Stimulated activated CD4-positive, alpha-beta T cell treated with anti-CD3 and anti-CD28 coated beads, Interleukin-1b, Interleukin-23, amount 100 ng/mL, for 48 hours (primary cell): ENCODE results near the gene ONECUT3.

Experiments
- DNase-seq: peaks from one replicate; pipeline ENCODE4 v3.0.0-alpha.2; 2020

Gene ONECUT3

DNA sequence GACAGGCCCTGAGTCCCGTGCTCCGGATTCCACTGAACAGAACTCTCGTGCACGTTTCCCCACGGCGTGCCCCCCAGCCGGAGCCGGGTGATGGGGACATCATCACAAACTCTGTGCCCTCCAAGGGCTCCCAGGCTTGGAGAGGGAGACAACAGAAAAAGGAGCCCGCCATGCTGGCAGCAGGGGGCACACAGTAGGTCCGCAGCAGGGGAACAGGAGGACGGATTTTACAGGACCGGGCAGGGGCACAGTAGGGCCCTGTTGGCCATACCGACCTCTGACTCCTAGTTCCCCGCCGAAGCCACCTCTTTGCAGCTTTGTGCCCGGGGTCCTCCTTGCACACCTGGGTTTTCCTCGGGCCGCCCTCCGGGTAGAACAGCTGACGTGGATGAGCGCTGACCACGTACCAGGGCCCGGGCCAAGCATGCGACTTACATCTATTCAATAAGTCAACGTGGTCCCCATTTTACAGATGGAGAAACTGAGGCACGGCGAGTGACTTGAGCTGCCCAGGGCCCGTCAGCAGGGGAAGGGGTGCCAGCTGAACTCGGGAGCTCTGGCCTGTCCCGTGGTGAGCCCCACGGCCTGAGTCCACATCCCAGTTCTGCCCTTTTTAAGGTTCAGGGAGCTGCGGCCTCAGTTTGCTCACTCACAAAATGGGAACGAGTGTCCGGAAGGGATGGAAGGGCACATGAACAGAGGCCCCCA lies 10.2 kb upstream of the ONECUT3 start:
- DNase-seq, result no peak

DNA sequence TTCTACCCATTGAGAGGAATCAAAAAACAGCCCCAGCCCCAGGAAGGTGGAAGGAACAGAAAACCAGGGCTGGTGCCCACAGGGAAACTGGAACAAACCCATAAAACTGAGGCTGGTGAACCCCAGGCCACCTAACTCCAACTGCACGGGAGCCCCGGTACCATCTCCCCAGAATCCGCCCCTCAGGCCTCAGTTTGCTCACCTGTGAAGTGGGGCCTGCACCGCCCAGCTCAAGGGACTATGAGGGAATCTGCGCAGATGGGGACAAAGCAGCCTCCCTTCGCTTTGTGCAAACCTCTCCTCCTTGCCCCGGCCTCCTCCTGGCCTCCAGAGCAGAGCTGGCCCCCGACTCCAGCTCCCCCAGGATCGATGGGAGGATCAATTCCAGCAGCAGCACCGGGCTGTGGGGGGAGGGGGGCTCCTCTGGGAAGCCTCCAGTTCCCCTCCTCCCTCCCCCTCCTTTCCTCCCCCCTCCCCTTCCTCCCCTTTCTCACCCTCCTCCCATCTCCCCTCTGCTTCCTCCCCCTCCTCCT lies 9.1 kb upstream of the ONECUT3 start:
- no peak for DNase-seq

DNA sequence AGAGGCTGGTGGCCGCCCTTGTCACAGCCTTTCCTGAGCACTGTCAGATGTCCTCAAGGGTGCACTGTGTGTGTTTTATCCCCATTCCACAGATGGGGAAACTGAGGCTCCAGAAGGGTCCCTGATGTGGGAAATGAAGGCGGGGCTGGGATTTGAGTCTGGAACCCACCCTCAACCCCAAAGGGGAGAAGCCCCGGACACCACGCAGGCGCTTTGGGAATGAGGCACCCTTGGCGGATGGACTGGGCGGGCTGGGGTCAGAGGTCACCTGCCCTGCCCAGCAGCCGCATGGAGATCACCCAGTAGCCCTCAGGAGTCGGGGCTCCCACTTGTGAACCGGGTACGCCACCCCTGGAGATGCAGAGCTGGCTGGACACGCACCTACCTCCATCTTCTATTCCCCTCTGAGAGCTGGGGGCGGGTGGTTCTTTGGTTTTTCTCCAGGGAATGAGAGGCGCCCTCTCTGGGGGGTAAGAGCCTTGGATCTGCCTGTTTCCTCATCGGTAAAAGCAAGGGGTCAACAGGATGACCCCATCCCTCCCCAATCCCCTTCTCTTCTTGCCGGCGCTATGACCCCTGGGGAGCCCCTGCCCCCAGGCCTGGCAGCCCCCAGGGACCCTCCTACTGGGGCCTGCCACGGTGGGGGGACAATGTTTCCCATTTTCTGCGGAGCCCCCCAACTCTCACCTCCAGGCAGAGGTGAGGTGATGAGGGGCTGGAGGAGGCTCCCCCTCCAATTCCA lies 8.3 kb upstream of the ONECUT3 start:
- DNase-seq, result no peak

DNA sequence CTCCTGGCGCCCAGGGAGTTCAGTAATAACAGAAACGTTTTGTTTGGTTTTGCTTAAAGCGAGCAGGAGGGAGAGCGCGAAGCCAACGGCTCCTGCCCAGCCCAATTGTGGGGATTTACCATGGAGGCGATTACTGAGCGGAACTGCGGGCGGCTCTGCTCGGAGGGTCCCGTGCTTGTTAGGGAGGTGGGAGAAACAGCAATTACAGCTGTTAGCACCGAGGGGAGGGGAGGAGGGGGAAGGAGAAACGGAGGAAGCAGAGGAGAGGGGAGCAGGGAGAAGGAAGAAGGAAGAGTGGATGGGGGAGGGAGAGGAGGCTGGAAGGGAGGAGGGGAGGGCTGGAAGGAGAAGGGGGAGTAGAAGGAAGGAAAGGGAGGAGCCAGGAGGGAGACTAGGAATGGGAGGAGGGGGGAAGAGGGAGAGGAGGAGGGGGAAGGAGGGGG lies 7.7 kb upstream of the ONECUT3 start:
- no peak for DNase-seq

DNA sequence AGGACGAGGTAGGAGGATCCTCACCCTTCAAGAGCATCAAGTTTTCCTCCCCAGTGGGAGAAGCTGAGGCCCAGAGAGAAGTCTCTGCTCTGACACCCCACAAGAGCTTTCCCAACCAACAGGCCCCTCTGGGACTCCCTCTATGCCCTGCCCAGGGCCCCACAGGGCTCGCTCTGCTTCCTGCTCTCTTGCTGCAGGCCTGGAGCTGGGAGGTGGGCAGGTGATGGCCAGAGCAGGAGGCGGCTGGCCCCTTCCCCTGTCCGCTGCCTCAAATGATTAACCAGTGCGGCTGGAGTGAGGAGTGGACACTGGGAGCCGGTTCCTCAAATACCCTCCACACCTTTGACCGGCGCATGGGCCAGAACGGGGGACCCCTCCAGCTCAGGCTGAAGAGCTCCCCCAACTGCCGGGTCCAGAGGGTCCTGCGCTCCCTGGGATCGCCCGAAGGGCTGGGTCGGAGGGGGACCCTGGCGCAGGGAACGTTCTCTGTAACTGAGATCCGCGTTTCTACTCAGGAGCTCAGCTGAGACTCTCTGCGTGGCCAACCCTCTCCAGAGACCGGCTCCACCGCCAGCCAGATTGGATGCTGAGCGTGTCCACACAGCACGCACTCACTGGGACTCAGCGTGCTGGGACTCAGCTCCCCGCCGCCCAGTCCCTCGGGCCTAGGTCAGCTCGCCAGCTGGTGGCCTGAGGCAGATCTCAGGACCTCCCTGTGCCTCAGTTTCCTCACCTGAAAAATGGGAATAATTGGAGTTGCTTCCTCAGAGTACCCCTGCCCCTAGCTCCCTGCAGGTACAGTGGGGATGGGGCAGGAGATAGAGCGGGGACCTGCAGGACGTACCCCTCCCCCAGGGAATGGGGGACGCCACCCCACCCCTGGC lies 6.7 kb upstream of the ONECUT3 start:
- no peak for DNase-seq

DNA sequence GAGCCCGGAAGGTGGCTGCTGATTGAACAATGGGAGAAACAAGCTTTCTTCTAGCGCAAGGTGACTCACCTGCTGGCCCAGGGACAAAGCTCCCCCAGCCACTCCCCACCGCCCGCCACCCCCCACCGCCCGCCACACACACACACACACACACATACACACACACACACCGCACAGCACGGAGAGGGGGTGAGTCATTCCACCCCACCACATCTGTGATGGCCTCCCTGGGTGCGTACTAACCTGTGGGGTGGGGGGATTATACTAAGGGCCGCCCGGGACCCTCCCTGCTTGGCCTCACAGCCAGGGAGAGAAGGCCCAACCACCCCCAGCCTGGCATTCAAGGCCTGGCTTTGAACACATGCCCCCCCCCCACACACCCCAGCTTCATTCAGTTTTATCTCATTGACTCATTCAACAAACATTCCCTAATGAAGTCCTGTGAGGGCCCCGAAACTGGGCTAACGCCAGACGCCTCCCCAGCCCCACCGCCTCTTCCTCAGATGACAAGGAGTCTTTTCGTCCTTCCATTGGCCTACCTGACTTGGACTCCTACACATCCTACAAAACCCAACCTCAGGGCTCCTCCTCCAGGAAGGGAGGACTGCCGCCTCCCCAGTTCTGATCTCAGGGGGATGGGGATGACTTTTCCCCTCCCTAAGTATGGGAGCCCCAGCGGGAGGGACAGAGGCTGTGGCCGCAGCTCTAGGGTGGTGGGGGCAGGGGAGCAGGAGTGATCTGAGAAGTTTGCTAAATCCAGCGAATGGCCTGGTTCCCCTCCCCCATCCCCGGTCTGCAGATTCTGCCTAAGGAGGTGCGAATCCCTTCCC lies 5.8 kb upstream of the ONECUT3 start:
- peak; percentile 25 for DNase-seq

DNA sequence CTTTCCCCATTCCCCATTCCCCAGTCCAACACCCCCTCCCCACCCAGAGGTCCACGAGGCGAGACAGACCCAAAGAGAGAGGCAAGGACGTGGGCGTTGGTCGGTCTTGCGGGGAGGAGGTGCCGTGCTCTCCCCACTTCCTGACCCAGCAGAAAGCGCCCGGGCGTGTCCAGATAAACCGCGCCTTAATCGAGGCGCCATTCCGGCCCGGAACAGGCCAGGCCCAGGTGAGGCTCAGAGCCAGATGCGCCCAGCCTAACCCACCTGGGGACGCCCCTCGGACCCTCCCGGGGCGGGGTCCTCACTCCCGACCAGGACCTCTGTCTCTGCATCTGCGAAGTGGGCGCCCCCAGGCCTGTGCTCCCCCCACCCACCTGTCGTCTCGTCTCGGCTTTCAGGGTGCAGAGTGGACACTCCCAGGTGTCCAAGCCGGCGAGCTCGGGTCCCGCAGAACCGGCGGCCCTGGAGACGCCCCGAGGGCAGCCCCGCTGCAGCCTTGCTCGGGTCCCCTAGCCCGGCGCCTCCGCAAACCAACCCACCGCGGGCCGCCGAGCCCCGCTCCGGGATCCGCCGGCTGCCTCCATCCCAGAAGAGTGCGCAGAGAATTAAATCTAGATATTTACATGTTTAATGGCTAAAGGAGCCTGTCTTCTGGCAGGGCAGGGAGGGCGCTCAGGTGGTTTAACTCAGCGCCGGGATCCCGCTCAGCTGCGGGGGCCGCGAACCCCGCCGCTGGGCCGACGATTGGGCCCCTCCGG lies 5.0 kb upstream of the ONECUT3 start:
- no peak for DNase-seq

DNA sequence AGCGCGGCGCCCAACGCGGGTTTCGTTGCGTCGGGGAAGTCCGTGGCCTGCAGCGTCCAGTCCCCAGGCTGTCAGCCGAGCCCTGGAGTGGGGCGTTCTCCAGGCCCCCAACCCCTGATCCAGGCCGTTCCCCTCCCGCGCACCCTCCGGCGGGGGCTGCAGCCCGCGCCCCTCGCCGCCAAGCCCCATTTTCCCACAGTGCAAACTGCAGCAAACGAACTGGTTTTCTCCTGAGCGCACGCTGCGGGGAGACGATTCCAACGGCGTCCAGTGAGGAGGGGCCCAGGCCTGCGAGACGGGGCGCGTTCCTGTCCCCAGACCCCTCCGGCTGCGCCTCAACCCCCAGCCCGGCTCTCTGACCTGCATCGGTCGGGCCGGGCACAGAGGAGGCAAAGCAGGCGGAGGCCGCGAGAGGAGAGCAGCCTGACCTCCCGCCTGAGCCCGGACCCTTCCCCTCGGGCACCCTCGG lies 4.4 kb upstream of the ONECUT3 start:
- no peak for DNase-seq

DNA sequence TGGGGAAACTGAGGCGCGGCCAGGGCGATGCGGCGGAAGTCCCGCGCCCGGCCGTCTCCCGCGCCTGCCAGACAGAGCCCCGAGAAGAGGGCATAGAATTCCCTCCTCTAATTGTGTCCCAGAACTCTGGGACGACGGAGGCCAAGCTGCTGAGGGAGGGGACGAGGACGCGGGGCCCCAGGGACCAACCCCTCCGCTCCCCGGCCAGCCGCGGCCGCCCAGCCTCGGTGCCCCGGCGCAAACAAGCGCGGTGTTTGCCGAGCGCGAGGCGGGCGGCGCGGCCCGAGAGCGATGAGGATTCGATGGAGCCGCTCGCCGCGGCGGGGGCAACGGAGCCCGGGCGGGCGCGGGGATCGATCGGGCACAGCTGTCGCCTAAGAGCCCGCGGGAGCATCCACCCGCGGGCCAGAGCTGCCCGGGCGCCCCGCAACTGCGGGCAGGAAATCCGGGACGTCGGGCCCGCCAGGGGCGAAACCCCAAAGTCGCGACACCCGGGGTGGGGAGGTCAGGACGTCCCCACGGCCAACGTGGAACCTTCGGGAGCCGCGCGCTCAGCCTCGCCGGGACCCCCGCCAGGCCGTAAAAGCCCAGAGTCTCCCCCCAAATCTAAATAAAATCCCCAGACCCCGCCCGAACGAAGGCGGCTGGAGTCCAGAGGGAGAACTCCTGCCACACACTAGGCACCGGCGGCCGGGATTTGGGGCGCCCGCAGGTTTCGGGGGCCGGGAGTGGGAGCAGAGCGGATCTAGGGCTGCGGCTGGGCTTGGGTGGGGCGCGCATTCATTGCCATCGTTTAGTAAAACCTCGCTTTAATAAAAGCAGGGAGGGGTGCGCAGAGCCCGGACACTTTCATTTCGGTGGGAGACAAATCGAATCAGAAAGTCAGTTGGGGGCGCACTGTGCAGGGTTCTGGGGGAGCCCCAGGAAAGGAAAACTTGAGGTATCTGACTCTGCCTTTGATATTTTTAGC lies 3.6 kb upstream of the ONECUT3 start:
- DNase-seq, result no peak

DNA sequence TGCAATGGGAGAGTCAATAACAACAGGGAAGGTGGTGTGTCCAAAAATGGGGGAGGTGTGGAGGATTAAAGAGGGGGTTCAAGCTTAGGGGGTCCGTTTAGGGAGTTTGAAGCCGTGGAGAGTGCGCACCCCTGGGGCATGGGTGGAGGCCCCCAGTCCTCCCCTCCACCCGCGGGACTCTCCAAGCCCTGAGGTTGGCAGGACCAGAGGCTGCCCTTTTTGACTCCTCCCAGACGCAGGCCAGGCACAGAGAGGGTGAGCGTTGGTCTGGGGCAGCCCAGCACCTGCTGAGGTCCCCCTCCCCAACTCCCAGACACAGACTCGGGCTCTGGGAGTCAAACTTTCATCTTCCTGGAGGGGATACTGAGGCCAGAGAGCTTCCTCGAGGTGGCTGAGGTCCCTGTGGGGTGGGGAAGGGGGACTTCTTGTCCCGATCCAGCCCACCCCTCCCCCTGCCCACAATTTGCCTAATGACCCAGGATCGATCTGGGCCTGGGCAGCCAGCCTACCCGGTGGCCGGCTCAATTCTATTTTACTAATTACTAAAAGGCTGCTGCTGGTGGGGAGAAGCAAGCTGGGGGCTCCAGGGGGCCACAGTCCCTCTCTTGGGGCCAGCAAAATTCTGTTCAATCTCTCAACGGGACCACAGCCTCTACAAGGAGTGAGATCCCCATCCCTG lies 2.8 kb upstream of the ONECUT3 start:
- no peak for DNase-seq

DNA sequence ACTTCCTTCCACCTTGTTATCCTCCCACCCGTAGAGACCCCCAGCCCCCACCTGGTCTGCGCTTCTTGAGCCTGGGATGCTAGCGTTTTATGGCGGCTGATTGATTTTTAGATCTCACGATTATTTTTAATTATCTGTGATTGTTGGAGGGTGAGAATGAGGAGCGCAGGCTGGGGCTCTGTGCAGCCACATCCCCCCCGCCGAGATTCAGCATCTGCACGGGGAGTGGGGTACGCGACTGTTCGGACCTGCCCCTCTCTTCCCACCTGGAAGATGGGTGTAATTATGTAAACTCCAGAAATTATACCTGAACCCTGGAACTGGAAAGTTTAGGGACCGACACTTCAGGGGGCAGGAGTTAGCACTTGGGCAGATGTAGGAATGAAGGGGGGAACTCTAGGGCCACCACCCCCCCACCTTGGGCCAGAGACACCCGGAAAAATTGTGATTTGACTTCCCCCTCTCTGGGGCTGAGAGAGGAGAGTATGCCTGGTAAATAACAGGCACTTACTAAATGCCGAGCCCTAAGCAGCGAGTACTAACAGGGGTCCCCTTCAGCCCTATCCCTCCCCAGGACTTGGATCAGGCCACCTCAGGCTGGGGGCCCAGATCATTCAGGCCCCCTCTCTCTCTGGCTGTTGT lies 1.8 kb upstream of the ONECUT3 start:
- no peak for DNase-seq

DNA sequence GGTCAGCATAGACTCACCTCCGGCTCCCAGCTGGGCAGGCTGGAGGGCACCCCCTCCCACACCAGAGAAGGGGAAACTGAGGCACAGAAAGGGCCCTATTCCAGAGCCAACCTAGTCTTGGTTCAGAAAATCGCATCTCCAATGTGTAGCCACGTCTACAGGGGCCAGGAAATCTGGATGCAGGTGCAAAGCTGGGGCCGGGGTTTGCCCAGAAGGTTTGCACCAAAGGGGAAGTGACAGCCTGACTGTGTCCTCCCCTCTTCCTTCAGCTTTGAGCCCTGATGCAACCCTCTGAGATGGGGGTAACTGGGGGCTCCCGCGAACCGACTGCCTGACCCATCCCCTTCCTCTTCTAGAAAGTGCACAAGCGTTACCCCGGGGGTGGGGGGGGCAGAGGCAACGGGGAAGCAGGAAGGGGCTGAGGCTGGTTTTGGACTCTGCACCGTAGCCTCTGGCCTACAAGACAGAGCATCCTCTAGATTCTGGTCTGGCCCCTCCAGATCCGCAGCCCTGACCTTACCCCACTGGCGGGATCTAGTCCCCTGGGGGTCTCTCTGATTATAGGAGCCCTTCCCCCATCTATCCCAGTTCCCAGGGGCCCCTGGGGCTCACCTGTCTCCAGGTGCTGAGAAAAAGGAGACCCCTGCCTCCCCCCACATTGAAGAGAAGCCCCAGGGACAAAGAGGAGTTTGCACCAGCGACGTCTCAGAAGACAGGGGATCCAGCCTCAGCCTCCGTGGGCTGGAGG lies 1.1 kb upstream of the ONECUT3 start:
- DNase-seq, result no peak

DNA sequence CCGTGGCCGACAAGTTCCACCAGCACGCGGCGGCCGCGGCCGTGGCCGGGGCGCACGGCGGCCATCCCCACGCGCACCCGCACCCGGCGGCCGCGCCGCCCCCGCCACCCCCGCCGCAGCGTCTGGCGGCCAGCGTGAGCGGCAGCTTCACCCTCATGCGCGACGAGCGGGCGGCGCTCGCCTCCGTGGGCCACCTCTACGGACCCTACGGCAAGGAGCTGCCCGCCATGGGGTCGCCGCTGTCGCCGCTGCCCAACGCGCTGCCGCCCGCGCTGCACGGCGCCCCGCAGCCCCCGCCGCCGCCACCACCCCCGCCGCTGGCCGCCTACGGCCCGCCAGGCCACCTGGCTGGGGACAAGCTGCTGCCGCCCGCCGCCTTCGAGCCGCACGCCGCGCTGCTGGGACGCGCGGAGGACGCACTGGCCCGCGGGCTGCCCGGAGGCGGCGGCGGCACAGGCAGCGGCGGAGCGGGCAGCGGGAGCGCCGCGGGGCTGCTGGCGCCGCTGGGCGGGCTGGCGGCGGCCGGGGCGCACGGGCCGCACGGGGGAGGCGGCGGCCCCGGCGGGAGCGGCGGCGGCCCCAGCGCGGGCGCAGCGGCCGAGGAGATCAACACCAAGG lies 821 bp downstream of the ONECUT3 start:
- no peak for DNase-seq

DNA sequence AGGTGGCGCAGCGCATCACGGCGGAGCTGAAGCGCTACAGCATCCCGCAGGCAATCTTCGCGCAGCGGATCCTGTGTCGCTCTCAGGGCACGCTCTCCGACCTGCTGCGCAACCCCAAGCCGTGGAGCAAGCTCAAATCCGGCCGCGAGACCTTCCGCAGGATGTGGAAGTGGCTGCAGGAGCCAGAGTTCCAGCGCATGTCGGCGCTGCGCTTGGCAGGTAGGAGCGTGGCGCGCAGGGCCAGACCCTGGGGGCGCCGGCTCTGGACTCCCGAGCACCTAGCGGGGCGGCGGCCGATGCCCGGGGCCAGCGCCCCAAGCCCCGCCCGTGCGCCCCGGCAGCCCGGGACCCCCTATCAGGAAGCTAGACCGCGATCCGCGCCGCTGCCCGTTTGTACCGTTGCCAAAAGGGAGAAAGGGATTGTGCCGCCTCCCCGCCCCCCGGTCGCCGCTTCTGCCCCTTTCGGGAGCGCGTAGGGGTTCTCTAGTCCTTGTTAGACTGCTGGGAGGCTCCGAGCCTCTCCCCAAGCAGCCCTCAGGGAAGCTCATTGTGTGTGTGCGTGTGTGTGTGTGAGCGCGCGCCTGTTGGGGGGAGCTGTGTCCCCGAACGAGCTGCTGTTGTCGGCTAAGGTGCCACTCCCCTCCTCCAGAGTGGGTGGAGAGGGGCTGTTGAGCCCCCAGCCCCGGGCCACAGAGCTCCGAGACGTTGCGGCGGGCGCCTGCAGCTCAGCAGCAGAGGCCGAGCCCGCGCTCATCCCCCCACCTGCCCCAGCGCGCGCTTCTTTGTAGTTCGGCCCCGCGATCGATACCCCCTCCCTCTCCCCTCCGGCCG lies 1.5 kb downstream of the ONECUT3 start:
- no peak for DNase-seq

DNA sequence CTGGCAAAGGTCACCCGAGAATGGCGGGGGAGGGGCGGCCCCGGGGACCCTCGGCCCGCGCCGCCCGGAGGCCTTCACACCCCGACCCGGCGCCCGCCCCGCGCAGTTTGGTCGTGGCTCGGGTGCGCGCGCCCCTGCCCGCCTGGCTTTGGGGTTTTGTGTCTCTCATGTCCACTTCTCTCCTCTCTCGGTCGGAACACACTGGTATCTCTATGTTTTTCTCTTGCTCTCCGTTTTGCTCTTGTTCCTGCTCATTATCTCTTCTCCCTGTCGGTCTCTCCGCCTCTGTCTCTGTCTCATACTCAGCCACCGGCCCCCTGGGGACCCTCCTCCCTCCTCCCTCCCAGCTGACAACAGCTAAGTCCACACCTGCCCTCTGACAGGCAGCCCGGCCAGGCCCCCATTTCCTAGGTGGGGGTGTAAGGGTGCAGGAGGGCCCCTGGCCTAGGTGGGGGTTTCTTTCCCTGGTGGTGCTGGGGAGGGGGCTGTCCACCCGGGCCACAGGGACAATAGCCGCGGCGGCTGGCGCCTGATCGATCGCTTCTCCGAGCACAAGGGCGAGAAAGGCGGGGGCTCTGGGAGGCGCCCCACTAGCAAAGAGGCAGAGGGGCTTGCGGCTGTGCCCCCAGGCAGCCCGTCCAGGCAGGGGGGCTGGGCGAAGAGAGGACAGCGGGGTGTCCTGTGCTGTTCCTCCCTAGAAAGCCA lies 2.3 kb downstream of the ONECUT3 start:
- no peak for DNase-seq

DNA sequence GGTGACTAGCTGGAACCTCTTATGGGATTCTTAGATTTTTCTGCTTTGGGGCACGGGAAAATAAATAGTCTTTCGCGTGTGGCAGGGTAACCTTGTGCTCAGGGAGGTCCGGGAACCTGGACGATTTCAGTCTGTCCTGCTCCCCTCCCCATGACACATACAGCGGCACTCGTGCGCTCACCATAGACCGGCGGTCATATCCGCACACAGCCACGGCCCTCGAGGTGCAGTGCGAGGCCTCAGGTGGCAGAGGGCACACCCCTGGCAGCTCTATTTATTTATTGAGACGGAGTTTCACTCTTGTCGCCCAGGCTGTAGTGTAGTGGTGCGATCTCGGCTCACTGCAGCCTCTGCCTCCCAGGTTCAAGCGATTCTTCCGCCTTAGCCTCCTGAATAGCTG lies 3.0 kb downstream of the ONECUT3 start:
- DNase-seq, result no peak
